ENCODE results near the gene HNRNPH2.
A peak's percentile ranks its signal among the peaks of the same experiment; 100 is the strongest.

The HNRNPH2 gene

GRCh38 chrX:101397779-101398178 is 10.2 kb upstream of the HNRNPH2 start:
- DNase-seq (ENCODE audit: low read depth): no peak

GRCh38 chrX:101398694-101399093 is 9.3 kb upstream of the HNRNPH2 start:
- DNase-seq (ENCODE audit: low read depth): no peak

GRCh38 chrX:101399825-101400224 is 8.2 kb upstream of the HNRNPH2 start:
- DNase-seq (ENCODE audit: low read depth): no peak

- DNase-seq (ENCODE audit: low read depth): no peak
Observed at GRCh38 chrX:101407167-101407747, 765 bp upstream of the HNRNPH2 start.

GRCh38 chrX:101408532-101408841 is 465 bp downstream of the HNRNPH2 start:
- no peak for DNase-seq (ENCODE audit: low read depth)

- no peak for DNase-seq (ENCODE audit: low read depth)
Observed at GRCh38 chrX:101409043-101409442, 1.0 kb downstream of the HNRNPH2 start.

DNA sequence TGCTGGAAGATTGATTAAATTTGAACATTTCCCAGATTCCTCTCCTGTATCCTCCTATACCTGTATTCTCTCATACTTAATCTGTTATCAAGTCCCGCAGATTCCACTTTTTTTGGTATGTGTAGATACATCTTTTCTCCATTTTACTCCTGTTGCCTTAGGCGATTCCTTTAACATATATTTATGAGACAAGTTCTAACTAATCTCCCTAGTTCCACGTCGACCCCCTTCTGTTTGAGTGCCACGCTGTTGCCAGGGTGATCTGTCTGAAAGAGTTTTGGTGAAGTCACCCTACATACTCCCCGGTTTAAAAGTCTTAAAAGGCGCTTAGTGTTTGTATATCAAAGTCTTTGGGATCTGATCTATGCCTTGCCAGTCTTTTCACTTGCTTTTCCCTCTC is 2.4 kb downstream of the HNRNPH2 start:
- no peak for DNase-seq (ENCODE audit: low read depth)

DNA sequence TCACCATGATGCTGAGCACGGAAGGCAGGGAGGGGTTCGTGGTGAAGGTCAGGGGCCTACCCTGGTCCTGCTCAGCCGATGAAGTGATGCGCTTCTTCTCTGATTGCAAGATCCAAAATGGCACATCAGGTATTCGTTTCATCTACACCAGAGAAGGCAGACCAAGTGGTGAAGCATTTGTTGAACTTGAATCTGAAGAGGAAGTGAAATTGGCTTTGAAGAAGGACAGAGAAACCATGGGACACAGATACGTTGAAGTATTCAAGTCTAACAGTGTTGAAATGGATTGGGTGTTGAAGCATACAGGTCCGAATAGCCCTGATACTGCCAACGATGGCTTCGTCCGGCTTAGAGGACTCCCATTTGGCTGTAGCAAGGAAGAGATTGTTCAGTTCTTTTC is 4.0 kb downstream of the HNRNPH2 start:
- no peak for DNase-seq (ENCODE audit: low read depth)

DNA sequence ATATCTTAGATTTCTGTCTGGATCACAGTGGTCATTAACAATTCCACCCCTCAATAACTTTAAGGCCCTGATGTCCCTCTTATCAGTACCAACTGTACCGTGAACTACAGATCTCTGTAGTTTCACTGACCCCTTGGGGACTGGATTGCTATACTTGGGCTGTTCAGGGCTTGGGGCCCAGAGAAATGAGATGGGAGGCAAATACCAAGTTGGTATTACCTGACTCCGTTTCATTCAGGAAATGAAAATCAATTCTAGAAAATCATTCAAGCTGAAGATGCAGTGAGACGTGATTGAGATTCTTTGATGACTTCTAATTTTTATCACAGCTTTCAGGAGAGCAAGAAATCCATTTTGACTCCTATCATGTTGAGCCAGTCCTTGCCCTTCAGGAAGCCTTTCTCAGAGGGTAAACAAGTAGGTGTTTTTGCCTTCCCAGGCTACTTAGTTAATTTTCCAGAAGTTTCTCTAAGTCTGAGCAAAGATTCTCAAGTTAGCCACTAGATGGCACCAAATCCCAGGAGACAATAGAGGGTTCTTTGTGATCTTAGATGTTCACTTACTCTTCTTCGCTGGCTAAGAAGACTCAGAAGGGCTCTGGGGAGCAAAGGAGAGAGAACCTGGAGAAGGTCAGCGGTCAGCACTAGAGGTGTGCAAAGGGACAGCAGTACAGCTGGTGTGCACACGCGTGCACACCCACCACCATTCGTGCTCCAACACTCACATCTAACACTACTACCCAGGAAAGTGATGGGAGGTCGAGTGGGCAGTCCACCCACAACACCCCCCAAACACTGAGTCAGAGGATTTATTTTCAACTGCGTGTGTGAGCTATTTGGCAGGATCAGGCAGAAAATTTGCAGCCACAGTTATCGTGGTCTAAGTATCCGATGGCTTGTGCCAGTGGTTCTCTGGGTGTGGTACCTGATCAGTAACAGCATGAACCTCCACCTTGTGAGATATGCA is 7.4 kb downstream of the HNRNPH2 start:
- DNase-seq (ENCODE audit: low read depth): no peak

- DNase-seq (ENCODE audit: low read depth): no peak
Observed at GRCh38 chrX:101416691-101417090, 8.7 kb downstream of the HNRNPH2 start.

- DNase-seq (ENCODE audit: low read depth): no peak
Observed at GRCh38 chrX:101417190-101417589, 9.2 kb downstream of the HNRNPH2 start.

DNA sequence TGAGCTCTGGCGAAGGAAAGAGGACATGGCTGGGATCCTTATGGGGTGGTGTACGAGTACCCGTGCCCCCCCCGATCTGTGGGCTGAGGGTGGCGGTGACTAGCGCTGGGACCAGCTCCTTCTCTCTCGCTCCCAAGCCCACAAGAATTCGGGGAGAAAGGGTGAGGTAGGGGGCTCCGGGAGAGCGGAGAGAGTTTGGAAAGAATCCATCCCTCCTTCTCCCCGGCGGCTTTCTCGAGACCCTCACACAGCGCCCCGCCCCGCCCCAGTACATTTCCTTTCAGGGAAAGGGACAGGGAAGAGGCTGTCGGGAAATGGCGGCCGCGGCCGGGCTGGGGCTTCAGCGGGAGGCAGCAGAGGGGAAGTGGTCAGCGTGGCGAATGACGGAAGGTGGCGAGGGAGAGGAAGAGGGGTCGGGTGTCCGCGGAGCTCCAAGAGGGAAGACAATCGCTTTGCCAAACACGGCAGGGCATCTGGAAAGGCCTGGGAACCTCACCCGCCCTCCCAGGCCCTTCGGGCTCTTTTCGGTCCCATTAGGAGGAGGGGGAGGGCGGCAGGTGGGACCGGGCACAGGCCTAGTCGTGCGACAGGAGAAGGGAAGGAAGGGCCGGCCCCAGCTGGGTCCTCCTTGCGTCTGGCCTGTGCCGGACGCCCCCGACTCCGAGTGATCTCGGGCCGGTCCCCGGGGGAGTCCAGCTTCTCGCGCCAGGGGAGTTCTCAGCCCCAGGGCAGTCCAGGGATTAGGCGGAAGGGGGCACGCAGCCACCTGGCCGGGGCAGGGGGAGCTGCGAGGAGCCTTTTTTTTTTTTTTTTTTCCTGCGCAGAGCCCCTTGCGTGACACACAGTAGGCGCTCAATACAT is 10.2 kb downstream of the HNRNPH2 start:
- peak; percentile 14 for DNase-seq (ENCODE audit: low read depth)

DNA sequence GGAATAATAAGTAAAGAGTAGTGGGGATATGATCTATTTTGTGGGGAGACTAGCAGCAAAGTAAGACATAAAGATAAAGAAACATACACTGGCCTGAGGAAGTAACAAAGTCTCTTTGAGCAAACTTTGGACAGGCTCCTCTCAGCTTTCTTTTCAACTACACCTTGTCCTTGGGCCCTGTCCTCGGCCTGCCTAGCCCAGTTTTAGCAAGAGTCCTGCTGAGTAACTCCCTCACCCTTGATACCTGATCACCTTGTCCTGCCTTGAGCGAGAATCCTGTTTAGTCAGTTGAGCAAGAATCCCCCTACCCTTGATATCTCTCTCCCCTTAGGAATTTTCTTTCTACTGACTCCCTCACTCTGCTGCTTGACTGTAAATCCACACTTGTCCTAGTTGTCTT is 11.5 kb downstream of the HNRNPH2 start:
- DNase-seq (ENCODE audit: low read depth): no peak

DNA sequence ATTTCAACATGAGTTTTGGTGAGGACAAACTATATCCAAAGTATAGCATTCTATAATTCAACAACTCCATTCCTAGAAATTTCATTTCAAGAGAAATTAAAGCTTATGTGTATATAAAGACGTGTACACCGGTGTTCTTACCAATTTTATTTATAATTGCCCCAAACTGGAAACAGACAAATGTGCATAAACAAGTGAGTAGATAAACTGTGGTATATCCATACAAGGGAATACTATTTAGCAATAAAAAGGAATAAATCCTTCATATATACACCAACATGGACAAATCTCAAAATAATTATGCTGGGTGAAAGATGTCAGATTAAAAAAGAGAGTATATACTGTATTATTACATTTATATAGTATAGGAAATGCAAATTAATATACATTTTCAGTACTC is 19.9 kb downstream of the HNRNPH2 start:
- DNase-seq (ENCODE audit: low read depth): no peak

GRCh38 chrX:101429934-101430333 is 21.9 kb downstream of the HNRNPH2 start:
- no peak for DNase-seq (ENCODE audit: low read depth)

DNA sequence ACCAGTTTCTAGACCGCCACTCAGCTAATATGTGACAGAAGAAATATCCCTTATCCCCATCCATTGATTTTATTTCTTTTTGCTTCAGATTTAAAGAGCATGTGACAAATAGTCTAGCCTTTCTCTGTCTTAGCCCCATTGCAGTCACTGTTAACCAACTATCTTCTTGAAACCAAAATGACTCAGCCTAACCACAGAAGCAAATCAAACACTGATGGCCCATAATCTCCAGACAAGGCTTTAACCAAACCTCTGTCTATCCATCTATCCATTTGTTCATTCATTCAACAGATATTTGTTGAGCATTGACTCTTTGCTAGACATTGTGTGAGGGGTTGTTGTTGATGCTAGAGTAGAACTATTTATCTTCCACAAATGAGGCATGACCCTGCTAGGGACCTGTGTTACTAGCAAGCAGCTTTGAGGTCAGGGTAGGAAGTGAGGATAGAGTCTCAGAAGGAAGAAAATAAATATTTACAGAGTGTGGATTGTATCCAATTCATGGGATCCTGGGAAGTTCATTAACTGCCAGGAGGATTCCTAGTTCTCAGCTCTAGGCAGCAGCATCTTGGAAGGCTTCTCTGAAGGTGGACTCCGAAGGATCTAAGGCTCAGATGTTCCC is 22.5 kb downstream of the HNRNPH2 start:
- DNase-seq (ENCODE audit: low read depth): no peak

- DNase-seq (ENCODE audit: low read depth): no peak
Observed at GRCh38 chrX:101442085-101442484, 34.1 kb downstream of the HNRNPH2 start.

DNA sequence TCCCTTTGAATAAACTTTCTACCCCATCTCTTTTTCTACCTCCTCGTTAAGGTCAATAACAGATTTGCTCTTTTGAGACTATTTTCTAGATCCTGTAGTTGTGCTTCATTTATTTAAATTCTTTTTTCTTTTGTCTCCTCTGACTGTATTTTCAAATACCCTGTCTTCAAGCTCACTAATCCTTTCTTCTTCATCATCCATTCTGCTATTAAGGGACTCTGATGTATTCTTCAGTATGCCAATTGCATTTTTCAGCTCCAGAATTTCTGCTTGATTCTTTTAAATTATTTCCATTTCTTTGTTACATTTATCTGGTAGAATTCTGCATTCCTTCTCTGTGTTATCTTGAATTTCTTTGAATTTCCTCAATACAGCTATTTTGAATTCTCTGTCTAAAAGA is 41.3 kb downstream of the HNRNPH2 start:
- DNase-seq (ENCODE audit: low read depth): no peak

GRCh38 chrX:101450085-101450484 is 42.1 kb downstream of the HNRNPH2 start:
- no peak for DNase-seq (ENCODE audit: low read depth)

DNA sequence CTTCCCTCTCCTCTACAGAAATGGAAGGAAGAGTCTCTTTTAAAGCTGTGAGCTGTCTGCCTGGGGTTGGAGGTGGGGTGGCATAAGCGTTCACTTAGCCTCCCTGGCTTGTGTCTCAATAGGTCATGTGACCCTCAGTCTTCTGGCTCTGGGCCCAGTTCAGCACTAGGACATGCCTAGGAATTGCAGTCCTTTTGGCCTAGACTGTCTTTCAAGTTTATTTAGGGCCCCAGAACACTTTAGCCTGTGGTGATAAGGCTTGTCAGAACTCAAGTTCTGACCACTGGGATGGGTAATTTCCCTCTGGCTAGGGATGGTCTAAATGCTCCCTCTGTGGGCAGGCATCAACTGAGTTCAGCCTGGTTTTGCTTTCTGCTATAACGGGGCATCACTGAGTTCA is 42.9 kb downstream of the HNRNPH2 start:
- DNase-seq (ENCODE audit: low read depth): no peak

GRCh38 chrX:101452056-101452455 is 44.0 kb downstream of the HNRNPH2 start:
- DNase-seq (ENCODE audit: low read depth): no peak

DNA sequence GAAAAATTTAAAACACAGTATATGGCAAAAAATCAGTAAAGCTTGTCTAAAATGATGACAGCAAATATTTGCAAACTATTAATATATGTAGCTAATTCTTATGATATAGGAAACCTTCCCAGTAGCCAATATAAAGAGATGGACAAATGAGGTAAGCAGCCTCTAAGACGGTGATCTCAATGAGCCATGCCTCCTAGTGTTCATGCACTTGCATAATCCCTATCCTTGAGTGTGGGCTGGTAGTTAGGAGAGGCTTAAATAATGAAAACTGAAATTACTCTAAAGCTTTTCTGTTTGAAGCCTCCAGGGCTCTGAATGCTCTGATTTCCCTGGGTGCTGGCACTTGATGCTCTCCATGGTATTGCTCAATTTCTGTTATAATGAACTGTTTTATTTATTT is 52.6 kb downstream of the HNRNPH2 start:
- no peak for DNase-seq (ENCODE audit: low read depth)

All from activated T-cell treated with anti-CD3 and anti-CD28 coated beads for 24 hours (primary cell).